GM19043 (cell line): ENCODE data around the gene COL26A1.
"Not testable (repeated sequence)": the region's sequence is repeated elsewhere in the genome, so short reads cannot be mapped to it uniquely, and the experiment has no call there.

Experiments used
- ATAC-seq: cut with Tn5 transposase; IDR thresholded peaks from one replicate; pipeline ENCODE4 v1.9.1; 2021; ENCODE audit warnings: low read depth; ENCODE audit not compliant: unreplicated experiment

The COL26A1 gene

GRCh38 chr7:101362334-101363195, at the start of gene COL26A1:
Gene COL26A1, plus strand, starts transcription at chr7:101362875. Its CDS starts 158 bp downstream, at chr7:101363033.
- no peak for ATAC-seq

GRCh38 chr7:101315336-101315735, 47.3 kb upstream of the COL26A1 start:
- no peak for ATAC-seq

DNA sequence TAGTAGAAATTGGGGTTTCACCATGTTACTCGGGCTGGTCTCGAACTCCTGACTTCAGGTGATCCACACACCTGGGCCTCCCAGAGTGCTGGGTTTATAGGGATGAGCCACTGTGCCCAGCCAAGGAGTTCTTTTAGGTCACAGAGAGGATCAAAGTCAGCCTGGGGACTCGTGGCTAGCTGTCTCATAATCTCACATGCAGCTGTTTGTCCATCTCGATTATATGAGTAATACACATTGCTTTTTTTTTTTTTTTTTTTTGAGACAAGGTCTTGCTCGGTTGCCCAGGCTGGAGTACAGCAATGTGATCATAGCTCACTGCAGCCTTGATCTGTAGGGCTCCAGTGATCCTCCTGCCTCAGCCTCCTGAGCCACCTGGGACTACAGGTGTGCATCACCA, 43.3 kb upstream of the COL26A1 start:
- ATAC-seq = no peak

GRCh38 chr7:101321491-101322401, 40.9 kb upstream of the COL26A1 start, which contains the start of gene IFT22:
Gene IFT22, minus strand, starts transcription at chr7:101321812. Its CDS starts 103 bp downstream, at chr7:101321709.
- ATAC-seq = peak; percentile 97

DNA sequence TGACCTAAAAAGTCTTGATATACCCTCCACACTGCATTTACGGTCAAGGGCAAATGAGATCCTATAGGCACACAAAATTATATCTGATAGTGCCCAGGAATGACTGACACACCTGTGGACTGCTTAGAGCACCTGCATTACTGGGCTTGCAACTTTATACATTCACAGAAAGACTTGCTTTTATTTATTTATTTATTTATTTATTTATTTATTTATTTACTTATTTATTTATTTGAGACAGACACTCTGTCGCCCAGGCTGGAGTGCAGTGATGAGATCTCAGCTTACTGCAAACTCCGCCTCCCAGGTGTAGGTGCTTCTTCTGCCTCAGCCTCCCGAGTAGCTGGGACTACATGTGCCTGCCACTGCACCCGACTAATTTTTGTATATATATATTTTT, 34.5 kb upstream of the COL26A1 start:
- no peak for ATAC-seq

DNA sequence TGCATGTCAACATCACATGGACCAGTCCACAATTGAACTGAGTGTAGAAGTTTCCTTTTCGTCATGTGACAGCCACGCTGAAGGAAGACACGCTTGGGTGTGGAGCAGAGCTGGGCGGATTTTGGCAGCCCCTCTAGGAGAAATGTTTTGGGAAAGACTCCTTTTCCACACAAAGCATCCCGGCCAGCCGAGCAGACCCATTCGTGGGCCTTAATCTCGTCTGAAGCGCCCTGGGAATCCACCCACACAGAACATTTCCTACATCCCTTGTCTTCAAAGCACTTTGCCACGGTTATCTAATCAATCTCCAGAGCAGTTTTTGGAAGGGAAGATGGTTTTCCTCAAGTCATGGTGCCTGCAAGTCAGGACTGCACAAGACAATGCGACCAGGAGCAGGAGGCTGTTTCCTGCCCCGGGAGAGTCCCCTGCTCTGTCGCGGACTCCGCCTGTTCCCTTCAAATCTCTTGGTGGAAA, 32.6 kb upstream of the COL26A1 start:
- no peak for ATAC-seq

DNA sequence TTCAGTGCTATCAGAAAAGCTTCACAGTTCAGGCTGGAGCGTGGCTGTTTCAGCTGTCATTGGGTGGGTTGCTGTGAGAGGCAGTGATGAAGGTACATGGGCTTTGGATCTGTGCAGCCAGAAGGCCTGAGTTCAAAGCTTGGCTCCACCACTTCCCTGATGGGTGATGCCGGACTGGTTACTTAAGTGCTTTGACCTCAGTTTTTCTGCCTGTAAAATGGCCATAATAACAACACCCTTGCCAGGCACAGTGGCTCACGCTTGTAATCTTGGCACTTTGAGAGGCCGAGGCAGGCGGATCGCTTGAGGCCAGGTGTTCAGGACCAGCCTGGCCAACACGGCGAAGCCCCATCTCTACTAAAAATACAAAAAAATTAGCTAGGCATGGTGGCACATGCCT, 30.6 kb upstream of the COL26A1 start:
- no peak for ATAC-seq

- ATAC-seq = no peak
Observed at GRCh38 chr7:101333912-101334311, 28.8 kb upstream of the COL26A1 start.

DNA sequence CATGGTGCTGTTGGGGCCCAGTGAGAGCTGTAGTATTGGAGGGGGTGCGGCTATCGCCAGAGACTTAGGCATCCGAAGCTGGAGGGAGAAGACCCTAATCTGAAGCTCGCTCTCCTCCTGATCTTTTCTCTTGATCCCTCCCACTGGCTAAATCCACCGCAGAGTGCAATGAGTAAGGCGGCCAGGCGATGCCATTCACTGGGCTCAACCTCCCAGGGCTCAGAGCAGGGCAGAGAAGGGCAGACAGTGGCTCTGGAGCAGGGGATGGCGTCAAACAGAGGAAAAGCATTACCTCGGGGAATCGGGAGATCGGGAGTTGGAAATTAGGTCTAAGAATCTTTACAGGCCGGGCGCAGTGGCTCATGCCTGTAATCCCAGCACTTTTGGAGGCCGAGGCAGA, 22.3 kb upstream of the COL26A1 start:
- ATAC-seq = no peak

DNA sequence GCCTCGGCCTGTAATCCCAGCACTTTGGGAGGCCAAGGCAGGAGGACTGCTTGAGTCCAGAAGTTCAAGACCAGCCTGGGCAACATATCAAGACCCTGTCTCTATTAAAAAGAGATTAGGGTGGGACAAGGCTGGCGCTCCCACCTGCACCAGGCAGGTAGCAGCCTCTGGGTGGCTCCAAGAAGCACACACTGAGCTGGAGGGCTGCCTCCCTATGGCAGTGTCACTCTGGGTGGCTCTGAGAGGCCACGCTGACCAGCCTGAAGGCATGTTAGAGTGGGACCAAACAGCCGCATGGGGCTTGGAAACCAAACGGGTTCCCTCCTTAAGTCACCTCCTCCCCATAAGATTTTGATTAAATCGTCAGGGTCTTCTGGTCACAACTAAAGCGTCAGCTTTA, 19.8 kb upstream of the COL26A1 start:
- no peak for ATAC-seq

DNA sequence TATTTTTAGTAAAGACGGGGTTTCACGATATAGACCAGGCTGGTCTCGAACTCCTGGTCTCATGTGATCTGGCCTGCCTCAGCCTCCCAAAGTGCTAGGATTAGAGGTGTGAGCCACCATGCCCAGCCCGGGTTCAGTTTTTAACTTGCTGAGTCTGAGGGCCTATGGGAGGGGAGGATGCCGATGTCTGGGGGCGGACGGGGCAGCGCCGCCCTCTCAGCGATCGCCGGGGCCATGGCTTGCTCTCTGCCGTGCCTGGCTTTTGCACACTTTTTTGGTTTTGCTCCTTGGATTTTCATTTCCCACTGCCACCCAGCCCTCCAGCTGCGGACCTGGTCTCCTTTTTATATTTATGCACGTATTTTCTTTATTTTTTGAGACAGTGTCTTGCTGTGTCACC, 15.2 kb upstream of the COL26A1 start:
- no peak for ATAC-seq

DNA sequence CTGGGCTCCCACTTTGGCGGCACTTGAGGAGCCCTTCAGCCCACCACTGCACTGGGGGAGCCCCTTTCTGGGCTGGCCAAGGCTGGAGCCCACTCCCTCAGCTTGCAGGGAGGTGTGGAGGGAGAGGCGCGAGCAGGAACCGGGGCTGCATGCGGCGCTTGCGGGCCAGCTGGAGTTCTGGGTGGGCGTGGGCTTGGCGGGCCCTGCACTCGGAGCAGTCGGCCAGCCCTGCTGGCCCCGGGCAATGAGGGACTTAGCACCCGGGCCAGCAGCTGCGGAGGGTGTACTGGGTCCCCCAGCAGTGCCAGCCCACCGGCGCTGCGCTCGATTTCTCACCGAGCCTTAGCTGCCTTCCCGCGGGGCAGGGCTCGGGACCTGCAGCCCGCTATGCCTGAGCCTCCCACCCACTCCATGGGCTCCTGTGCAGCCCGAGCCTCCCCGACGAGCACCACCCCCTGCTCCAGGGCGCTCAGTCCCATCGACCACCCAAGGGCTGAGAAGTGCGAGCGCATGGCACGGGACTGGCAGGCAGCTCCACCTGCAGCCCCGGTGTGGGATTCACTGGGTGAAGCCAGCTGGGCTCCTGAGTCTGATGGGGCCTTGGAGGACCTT, 14.1 kb upstream of the COL26A1 start:
- ATAC-seq = not testable (repeated sequence)

- ATAC-seq = not testable (repeated sequence)
Observed at GRCh38 chr7:101349300-101349699, 13.4 kb upstream of the COL26A1 start.

- ATAC-seq = no peak
Observed at GRCh38 chr7:101352920-101353308, 9.8 kb upstream of the COL26A1 start.

DNA sequence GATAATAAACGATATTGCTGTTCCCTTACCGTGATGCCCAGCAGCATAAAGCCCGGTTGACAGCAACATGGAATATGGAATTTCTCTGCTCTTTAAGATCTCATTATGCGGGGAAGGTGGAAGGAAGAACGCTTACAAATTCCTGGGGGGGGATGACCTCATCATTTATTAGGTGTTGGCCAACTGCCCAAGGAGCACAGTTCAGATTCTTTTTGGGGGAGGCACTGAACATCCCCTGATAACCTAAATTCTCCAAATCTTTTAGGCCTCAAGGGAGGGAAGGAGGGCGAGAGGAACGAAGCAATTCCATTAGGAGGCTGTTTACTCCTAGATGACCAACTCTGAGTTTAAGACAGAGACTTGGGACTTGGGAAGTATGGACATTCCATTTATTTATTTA, 5.2 kb upstream of the COL26A1 start:
- no peak for ATAC-seq

DNA sequence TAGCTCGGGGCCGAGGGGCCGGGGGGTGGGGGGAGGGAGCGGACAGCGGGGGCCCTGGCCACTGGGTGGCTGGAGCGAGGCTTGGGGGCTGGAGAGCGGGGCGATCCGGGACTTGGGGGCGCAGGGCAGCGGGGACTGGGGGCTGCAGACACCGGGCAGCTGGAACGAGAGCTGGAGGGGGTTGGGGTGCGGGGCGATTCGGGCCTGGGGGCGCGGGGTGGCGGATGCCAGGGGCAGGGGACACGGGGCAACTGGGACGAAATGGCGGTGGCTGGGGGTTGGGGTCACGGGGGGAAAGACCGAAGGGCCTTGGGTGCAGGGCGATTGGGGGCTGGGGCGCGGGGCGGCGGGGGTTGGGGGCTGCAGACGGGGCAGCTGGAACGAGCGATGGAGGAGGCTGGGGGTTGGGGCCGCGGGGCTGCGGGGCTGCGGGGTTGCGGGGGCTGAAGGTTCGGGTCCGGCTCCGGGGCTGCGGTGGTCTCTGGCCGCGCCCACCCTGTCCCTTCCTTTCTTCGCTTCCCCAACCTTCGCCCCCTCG, 590 bp downstream of the COL26A1 start:
- no peak for ATAC-seq

DNA sequence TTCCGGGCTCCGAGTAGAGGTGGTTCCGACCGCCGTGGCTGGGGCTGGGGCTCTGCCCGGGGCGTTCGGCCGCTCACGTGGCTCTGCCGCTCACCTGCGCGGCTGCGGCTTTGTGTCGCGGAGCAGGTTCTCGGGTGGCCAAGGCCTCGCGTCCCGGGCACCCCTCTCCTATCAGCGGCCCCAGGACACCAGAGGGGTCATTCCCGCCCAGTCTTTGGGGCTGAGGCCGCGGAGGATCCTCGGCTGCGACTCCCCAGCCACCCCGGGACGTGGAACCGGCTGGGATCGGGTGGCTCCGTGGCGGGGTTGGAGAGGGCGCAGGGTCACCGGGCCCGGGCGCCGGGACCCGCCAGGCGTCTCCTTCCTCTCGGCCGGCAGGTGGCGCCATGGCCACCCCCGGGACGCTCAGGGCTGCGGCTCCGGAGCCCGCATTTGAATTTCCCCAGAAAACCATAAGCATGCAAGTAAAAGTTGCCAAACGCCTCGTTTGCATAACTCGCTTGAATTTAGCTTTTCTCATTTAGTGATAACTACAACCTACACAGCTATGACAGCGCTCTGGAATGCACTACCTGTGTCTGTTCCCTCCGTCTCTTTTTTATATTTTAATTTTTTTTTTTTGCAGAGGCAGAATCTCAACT, 1.2 kb downstream of the COL26A1 start:
- no peak for ATAC-seq

GRCh38 chr7:101365956-101366355, 3.3 kb downstream of the COL26A1 start:
- no peak for ATAC-seq

DNA sequence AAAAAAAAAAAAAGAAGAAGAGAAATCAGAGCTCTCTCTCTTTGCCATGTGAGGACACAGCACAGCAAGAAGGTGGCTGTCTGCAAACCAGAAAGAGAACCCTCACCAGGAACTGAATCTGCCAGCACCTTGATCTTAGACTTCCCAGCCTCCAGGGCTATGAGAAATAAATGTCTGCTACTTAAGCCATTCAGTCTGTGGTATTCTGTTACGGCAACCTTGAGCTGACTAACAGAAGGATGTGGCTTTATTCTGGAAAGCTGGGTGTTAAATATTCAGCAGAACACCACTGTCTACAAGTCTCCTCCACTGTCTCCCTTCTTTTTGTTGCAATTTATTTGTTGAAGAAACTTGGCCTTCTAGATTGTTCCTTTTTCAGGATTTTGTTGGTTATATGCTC, 5.0 kb downstream of the COL26A1 start:
- no peak for ATAC-seq
